ENCODE data around the gene SHOC1.
"Not testable (repeated sequence)": the region's sequence is repeated elsewhere in the genome, so short reads cannot be mapped to it uniquely, and the experiment has no call there.

SHOC1 gene

DNA sequence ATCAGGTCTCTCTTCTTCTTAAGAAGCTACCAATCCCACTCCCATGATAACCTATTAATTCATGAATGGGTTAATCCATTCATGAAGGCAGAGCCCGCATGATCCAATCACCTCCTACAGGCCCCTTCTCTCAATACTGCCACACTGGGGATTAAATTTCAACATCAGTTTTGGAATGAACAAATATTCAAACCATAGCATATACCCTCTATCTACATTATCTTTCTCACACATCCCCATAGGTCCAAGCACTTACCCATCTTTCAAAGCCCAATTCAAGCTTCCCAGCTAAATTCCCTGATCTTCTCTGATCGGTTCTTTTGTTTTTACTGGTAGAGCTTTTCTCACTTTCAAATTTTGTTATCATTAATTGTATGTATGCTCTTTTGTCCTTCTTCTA lies 10.5 kb upstream of the SHOC1 start:
- DNase-seq (ENCODE audit: low read depth): no peak

DNA sequence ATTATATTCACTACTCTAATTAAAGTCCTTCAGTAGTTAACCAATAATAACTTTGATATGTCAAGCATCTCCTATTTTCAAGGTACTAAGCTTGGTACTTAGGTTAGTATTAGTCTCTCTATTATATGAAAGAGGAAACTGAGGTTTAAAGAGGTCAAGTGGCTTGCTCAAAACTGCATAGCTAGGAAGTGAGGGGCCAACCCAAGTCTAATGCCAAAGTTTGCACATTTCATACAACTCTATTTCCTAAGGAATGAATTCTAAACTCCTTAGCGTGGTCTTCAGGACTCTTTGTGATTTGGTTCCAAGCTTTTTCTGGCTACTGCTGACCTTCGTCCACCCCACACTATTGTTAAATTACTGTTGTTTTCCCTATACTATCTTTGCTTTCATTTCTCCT lies 9.9 kb upstream of the SHOC1 start:
- DNase-seq (ENCODE audit: low read depth): no peak

DNA sequence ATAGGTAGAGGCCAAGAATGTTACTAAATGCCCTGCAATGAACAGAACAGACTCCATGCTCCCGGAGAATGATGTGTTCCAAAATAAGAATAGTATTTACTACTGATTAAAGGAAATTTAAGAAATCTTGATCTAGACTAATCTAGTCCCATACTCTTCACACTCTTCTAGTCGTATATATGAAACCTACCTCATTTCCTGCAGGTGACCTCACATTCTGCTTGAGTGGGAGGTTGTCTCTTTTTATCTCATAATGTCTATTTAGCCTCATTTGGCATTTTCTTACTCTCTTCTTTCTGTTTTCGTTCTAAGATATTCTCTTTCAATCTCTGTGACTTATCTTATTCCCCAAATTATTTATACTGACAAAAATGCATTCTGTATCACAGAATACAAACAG lies 9.2 kb upstream of the SHOC1 start:
- DNase-seq (ENCODE audit: low read depth): no peak

DNA sequence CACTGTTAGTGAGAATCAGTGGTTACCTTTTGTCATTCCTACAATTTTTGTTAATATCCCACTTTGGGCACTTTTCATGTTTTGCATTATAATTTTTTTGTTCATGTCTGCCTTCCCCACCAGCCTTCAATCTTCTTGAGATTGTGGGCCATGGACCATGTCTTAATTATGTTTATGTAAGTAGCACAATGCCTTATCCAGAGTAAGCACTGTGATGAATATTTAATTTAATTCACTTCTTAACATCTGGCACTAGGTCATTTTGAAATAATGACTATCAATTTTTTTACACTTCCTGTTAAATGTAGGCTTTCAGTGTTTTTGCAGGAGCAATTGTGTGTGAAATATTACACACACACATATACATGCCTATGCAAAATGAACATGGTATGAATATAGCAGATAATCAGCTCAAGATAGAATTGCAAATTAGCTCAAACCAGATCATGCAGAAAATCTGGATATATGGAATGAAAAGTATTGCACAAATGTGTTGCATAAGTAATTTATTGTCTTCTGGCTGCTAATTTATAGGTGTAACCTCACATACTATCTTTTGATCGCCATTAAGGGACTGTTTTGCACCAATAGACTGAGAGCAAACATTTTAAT lies 5.3 kb upstream of the SHOC1 start:
- DNase-seq (ENCODE audit: low read depth): no peak

DNA sequence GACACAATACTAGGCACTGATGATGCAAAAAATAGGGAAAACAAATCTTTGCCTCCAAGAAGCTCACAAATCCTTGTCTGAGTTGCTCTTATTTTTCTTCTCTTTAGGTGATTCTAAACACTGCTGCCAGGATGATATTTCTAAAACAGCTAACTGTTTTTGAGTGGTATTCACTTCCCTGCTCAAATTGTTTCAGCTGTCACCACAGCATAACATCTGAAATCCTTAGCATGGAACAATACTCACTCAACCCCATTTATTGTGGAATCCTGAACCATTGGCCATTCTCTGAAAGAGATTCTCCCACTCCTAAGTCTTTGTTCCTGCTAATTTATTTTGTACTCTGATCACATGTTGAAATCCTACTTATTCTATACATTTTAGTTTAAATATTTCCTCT lies 4.8 kb upstream of the SHOC1 start:
- no peak for DNase-seq (ENCODE audit: low read depth)

DNA sequence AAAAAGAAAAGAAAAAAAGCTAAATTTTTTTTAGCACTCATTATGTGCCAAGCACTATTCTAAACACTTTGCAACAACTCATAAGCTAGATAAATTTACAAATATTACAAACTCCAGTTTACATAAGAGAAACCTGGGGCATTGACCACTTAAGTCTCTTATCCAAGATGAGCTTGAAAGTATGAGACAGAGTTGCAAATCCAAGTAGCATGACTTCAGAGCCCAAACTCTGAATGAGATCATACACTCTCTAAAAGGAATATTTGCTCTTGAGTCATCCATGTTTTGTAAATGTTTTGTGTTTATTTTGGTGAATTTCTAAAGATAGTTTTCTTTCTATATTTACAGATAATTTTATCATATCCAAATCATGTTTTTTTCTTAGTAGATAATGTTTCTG lies 4.0 kb upstream of the SHOC1 start:
- DNase-seq (ENCODE audit: low read depth): no peak

DNA sequence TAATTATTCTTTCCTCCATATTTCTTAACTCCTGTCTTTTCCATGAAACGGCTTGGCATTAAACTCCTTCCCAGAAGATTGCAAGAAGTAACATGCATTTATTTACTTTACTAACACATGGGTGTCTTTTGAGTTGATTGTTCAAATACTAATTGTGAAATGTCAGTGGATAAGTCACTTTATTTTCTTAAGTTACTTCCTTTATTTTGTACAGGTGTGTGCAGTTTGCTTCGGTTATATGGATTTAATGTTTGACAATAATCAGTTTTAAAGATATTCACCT lies 761 bp upstream of the SHOC1 start:
- DNase-seq (ENCODE audit: low read depth): no peak

DNA sequence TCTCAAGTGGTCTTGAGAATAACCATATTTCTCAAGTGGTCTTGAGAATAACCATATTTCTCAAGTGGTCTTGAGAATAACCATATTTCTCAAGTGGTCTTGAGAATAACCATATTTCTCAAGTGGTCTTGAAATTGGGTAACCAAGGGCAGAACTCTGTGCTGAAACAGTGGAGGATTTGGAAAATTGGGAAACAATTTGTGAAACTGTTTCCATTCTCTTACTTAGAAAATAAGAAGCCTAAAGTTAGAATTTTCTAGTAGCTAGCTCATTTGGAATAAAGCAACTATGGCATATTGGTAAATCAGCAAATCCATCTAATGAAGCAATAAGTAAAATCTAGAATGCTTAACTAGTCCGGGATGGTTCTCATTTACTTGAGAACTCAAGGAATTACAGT lies 2.9 kb downstream of the SHOC1 start:
- DNase-seq (ENCODE audit: low read depth): not testable (repeated sequence)

DNA sequence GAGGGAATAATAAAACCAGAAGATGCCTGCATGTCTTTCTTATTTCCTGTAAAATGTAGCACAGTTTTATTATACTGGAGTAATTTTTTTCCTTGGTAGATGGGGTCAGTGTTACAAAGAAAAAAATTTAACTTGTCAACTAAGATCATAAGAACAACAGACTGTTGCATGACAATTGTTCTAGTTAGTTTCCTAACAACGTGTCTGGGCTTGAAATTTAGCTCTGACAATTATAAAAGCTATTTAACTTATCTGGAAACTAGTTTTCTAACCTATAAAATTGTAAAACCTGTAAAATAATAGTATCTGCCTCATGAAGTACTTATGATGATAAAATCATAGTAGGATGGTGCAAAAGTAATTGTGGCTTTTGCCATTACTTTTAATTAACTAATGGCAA lies 4.9 kb downstream of the SHOC1 start:
- no peak for DNase-seq (ENCODE audit: low read depth)

DNA sequence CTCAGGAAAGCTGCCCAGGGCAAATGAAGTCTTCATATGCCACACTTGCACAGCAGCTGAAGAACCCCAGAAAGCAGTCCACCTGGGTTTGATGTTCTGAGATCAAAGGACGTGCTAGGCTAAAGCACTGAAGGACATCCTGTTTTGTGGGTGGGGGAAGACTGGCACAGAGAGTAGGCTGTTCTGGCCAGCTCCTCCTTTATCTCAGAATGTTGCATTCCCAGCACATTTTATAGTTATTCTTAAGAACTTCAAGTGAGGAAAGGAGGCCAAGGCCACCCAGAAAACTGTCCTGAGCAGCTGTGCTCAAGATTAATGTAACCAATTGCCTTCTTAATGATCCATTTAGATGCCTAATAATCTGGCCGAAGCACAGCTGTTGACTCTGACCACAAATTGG lies 10.9 kb downstream of the SHOC1 start:
- no peak for DNase-seq (ENCODE audit: low read depth)

DNA sequence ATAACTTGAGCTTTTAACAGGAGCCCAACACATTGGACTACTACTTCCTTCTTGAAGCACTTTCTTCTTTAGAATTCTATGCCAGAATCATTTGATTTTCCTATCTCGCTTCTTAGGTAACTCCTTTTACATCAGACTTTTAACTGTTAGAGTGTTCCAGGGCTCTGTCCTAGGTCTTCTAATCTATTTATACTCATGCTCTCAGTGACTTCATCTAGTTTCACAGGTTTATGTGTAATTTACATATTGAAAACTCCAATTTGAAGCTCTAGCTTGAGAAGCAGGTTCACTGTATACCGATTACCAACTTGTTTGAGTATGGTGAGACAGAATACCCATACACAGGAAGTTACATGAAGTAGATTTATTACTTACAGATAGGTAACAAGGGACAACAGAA lies 11.3 kb downstream of the SHOC1 start:
- DNase-seq (ENCODE audit: low read depth): no peak

DNA sequence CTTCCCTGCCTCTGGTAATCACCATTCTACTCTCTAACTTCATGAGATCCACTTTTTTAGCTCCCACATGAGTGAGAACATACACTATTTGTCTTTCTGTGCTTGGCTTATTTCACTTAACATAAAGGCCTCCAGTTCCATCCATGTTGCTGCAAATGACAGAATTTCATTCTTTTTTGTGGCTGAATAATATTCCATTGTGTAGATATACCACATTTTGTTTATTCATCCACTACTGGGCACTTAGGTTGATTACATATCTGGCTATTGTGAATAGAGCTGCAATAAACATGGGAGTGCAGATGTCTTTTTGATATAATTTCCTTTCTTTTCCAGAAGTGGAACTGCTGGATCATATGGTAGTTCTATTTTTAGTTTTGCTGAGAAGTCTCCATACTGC lies 28.7 kb downstream of the SHOC1 start:
- no peak for DNase-seq (ENCODE audit: low read depth)

DNA sequence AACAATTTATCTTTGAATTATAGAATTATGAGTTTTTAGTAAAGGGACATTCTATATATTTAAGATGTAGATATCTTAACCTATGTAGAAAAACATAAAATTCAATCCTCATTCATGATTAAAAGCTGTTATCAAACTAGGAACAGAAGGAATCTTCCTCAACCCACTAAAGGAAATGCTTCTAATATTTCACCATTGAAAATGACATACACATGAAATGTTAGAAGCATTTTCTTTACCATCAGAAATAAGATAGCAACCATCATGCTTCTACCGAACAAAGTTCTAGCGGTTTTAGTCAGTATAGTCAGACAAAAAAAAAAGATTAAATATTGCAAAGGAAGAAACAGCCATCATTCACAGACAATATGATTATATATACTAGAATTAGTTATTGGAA lies 32.2 kb downstream of the SHOC1 start:
- no peak for DNase-seq (ENCODE audit: low read depth)

DNA sequence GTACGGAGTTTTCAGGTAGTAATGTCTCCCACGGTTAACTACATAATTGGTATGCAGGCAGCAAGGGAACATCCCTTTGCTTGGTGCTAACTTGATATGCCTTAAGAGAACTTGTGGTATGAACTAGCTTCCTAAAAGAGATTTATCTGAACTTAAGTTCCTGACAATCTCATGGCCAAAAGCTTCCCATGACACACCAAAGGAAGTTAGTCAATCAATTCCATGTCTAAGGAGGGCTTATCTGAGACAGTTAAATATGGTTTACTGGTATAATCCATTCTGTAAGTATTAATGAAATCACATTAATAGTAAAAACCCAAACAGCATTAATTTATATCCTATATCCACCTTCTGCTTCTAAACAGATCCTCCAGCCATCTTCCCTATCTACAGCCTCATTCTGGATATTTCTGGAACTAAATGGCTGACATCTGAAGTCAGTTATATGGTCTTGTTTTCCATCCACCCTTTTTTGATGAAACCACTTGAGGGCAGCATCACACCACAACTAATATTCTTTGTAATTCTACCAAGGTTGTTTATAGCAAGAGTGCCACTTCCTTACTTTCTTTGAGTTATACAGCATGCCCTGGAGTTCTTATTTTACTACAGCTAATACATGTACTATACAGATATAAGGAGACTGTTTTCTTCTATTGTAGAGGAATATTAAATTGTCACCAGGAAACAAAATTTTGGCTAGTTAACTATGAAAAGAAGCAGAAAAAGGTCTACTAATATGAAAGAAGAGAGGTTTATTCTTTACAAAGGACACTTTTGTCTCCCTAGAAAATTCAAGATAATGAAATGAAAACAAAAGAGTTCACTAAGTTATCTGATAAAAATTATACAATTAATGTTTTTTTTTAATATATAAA lies 34.7 kb downstream of the SHOC1 start:
- no peak for DNase-seq (ENCODE audit: low read depth)

DNA sequence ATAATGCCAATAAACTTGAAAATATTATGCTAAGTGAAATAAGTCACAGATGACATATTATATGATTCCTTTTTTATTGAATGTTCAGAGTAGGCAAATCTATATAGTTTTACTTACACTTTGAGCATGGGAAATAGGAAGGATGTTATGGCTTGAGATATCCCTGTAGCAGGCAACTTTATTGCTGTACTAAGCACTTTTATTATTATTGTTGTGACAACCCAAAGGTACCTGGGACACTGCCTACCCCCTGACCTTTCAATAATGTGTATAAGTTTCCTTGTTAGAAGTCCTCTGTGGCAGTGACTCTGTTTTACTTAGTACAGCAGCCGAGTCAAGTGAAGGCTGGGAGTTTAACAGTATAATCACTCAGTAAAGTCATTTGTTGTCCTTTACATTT lies 39.9 kb downstream of the SHOC1 start:
- no peak for DNase-seq (ENCODE audit: low read depth)

DNA sequence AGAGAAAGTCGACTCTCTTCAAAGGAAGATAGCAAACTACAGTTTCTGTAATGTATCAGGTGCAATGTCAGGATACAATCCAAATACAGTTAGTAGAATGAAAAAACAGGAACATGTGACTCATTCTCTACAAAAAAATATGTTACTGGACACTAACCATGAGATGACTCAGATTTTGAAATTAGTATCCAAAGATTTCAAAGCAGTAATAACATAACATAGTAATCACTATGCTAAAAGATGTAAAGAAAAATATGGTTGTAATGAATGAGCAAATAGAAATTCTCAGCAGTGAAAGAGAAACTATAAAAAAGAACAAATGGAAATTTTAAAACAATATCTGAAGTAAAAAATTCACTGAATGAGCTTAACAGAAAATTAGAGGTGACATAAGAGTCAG lies 42.3 kb downstream of the SHOC1 start:
- no peak for DNase-seq (ENCODE audit: low read depth)

Data from stimulated activated CD8-positive, alpha-beta memory T cell treated with anti-CD3 and anti-CD28 coated beads, Interleukin-15, amount 100 ng/mL, for 24 hours (primary cell).